ENCODE data around the gene VARS2.

VARS2 gene

GRCh38 chr6:30915591-30915946 lies 1.5 kb downstream of the VARS2 start:
- TF ChIP-seq TCF12 (IDR thresholded peaks at IDR 0.05; ENCODE audit: low read depth) (no peak), EP300 (IDR thresholded peaks at IDR 0.05; ENCODE audit: borderline replicate concordance) (no peak), CREB1 (IDR thresholded peaks at IDR 0.05; ENCODE audit: low read depth) (no peak), REST (IDR thresholded peaks at IDR 0.05; ENCODE audit: low read depth) (no peak), ZBTB7A (IDR thresholded peaks at IDR 0.05; ENCODE audit: low read depth) (no peak), CEBPB (IDR thresholded peaks at IDR 0.05) (no peak), YY1 (IDR thresholded peaks at IDR 0.05; ENCODE audit: low read depth) (no peak), RAD21 (IDR thresholded peaks at IDR 0.05; ENCODE audit: low read depth) (peak; percentile 81)

- TF ChIP-seq CREB1 (IDR thresholded peaks at IDR 0.05; ENCODE audit: low read depth) (no peak), TEAD4 (IDR thresholded peaks at IDR 0.05) (no peak), ZBTB7A (IDR thresholded peaks at IDR 0.05; ENCODE audit: low read depth) (no peak), USF1 (IDR thresholded peaks at IDR 0.05) (no peak), YY1 (IDR thresholded peaks at IDR 0.05; ENCODE audit: low read depth) (no peak), RAD21 (IDR thresholded peaks at IDR 0.05; ENCODE audit: low read depth) (no peak), NFIC (IDR thresholded peaks at IDR 0.05) (no peak), CEBPB (IDR thresholded peaks at IDR 0.05) (no peak), TAF1 (IDR thresholded peaks at IDR 0.05; ENCODE audit: low read depth) (no peak), REST (IDR thresholded peaks at IDR 0.05; ENCODE audit: low read depth) (no peak), EGR1 (IDR thresholded peaks at IDR 0.05) (no peak), EP300 (IDR thresholded peaks at IDR 0.05; ENCODE audit: borderline replicate concordance) (no peak), FOXM1 (IDR thresholded peaks at IDR 0.05; ENCODE audit: borderline replicate concordance, low read depth) (no peak)
Observed at GRCh38 chr6:30917041-30917440, 3.0 kb downstream of the VARS2 start.

- no peak for TF ChIP-seq TAF1 (IDR thresholded peaks at IDR 0.05; ENCODE audit: low read depth)
- no peak for TF ChIP-seq MAX (IDR thresholded peaks at IDR 0.05)
- no peak for TF ChIP-seq EP300 (IDR thresholded peaks at IDR 0.05; ENCODE audit: borderline replicate concordance)
- no peak for TF ChIP-seq YY1 (IDR thresholded peaks at IDR 0.05; ENCODE audit: low read depth)
- TF ChIP-seq RAD21 (IDR thresholded peaks at IDR 0.05; ENCODE audit: low read depth), result no peak
- no peak for TF ChIP-seq ZBTB7A (IDR thresholded peaks at IDR 0.05; ENCODE audit: low read depth)
- TF ChIP-seq CEBPB (IDR thresholded peaks at IDR 0.05), result no peak
- no peak for TF ChIP-seq FOXM1 (IDR thresholded peaks at IDR 0.05; ENCODE audit: borderline replicate concordance, low read depth)
- no peak for TF ChIP-seq TCF12 (IDR thresholded peaks at IDR 0.05; ENCODE audit: low read depth)
- no peak for TF ChIP-seq USF1 (IDR thresholded peaks at IDR 0.05)
- TF ChIP-seq CREB1 (IDR thresholded peaks at IDR 0.05; ENCODE audit: low read depth), result no peak
- TF ChIP-seq NFIC (IDR thresholded peaks at IDR 0.05), result no peak
- TF ChIP-seq EGR1 (IDR thresholded peaks at IDR 0.05), result no peak
- TF ChIP-seq REST (IDR thresholded peaks at IDR 0.05; ENCODE audit: low read depth), result no peak
- no peak for TF ChIP-seq TEAD4 (IDR thresholded peaks at IDR 0.05)
Observed at GRCh38 chr6:30917487-30917886, 3.4 kb downstream of the VARS2 start.

- TF ChIP-seq MAX (IDR thresholded peaks at IDR 0.05) (no peak), REST (IDR thresholded peaks at IDR 0.05; ENCODE audit: low read depth) (no peak), TAF1 (IDR thresholded peaks at IDR 0.05; ENCODE audit: low read depth) (no peak), RAD21 (IDR thresholded peaks at IDR 0.05; ENCODE audit: low read depth) (no peak), EGR1 (IDR thresholded peaks at IDR 0.05) (no peak), TEAD4 (IDR thresholded peaks at IDR 0.05) (no peak), CREB1 (IDR thresholded peaks at IDR 0.05; ENCODE audit: low read depth) (no peak), FOXM1 (IDR thresholded peaks at IDR 0.05; ENCODE audit: borderline replicate concordance, low read depth) (no peak), USF1 (IDR thresholded peaks at IDR 0.05) (no peak), CEBPB (IDR thresholded peaks at IDR 0.05) (no peak), YY1 (IDR thresholded peaks at IDR 0.05; ENCODE audit: low read depth) (no peak), TCF12 (IDR thresholded peaks at IDR 0.05; ENCODE audit: low read depth) (no peak), ZBTB7A (IDR thresholded peaks at IDR 0.05; ENCODE audit: low read depth) (no peak), EP300 (IDR thresholded peaks at IDR 0.05; ENCODE audit: borderline replicate concordance) (no peak), NFIC (IDR thresholded peaks at IDR 0.05) (no peak)
Observed at GRCh38 chr6:30918670-30919069, 4.6 kb downstream of the VARS2 start.

Measured in Ishikawa (cell line).